Stimulated activated CD4-positive, alpha-beta T cell treated with anti-CD3 and anti-CD28 coated beads, Interleukin-2, amount 100 ng/mL, for 4 hours (primary cell): ENCODE data around the gene TMEM150A.
"Not testable (repeated sequence)": the region's sequence is repeated elsewhere in the genome, so short reads cannot be mapped to it uniquely, and the experiment has no call there.

Experiments used
- DNase-seq: peaks from one replicate; pipeline ENCODE4 v3.0.0-alpha.2; 2020; ENCODE audit warnings: low read depth

Gene TMEM150A

GRCh38 chr2:85564144-85564563 lies 38.3 kb downstream of the TMEM150A start:
- DNase-seq: no peak

- DNase-seq: peak; percentile 92
Observed at GRCh38 chr2:85561280-85562212, 41.0 kb downstream of the TMEM150A start, which contains the start of gene GGCX. Gene GGCX, minus strand, starts transcription at chr2:85561493. Its CDS starts 65 bp downstream, at chr2:85561428.

GRCh38 chr2:85560812-85561279 lies 41.7 kb downstream of the TMEM150A start:
- DNase-seq: peak; percentile 44

GRCh38 chr2:85560403-85560726 lies 42.1 kb downstream of the TMEM150A start:
- not testable (repeated sequence) for DNase-seq

- DNase-seq: no peak
Observed at GRCh38 chr2:85558160-85558559, 44.3 kb downstream of the TMEM150A start.

- DNase-seq: no peak
Observed at GRCh38 chr2:85557130-85557529, 45.4 kb downstream of the TMEM150A start.

GRCh38 chr2:85554980-85555612 lies 47.4 kb downstream of the TMEM150A start:
- DNase-seq: no peak

GRCh38 chr2:85553184-85553583 lies 49.3 kb downstream of the TMEM150A start:
- DNase-seq: no peak

GRCh38 chr2:85551698-85552678 lies 50.5 kb downstream of the TMEM150A start:
- peak; percentile 82 for DNase-seq

- DNase-seq: no peak
Observed at GRCh38 chr2:85550486-85550885, 52.0 kb downstream of the TMEM150A start.

GRCh38 chr2:85549826-85550225 lies 52.7 kb downstream of the TMEM150A start:
- DNase-seq: no peak

GRCh38 chr2:85549095-85549494 lies 53.4 kb downstream of the TMEM150A start:
- DNase-seq: no peak

GRCh38 chr2:85548608-85548900 lies 53.9 kb downstream of the TMEM150A start:
- no peak for DNase-seq
